HepG2 (cell line): Measurements from ENCODE around the gene PSKH1. TPM values are rescaled to one million over a fixed set of nuclear protein-coding genes. Genes with fewer than 3 reads are reported as not detected.

Experiments used
- ATAC-seq: fragments of 200-7000 bp; cut with Tn5 transposase; 3 replicates; pipeline ENCODE4 v1.9.1; 2020; ENCODE audit warnings: mild to moderate bottlenecking, moderate library complexity
- BruUV-seq: library from RNA; stranded (reverse); fragments of 400-500 nt; replicated peaks from 2 replicates; lab custom pipeline; 2021; lab: Mats Ljungman, UMichigan
- CTCF ChIA-PET: fragments of 300-600 bp; formaldehyde crosslinking; extraction: SDS; loops from one replicate; lab custom pipeline; 2021; ENCODE audit warnings: low total read pairs, inconsistent platforms, low intra/inter-chr PET ratio; lab: Yijun Ruan, JAX
- POLR2A ChIA-PET: fragments of 350-600 bp; sonication (Branson Sonifier 250); formaldehyde crosslinking; loops from one replicate; lab custom pipeline; 2020; ENCODE audit warnings: antibody characterized with exemption, inconsistent platforms; lab: Yijun Ruan, JAX
- DNase-seq: peaks from one replicate; pipeline ENCODE4 v3.0.0-alpha.2; 2015; ENCODE audit warnings: low spot score
- FAIRE-seq: peaks from 3 replicates; lab custom pipeline; 2011; peaks lifted over from hg19 to GRCh38; lab: Jason Lieb, UNC
- H2AFZ ChIP-seq: one replicate; pipeline ENCODE4 v1.6.1; 2011; ENCODE audit warnings: low read length, inconsistent platforms
- H3K27ac ChIP-seq: fragments of 300-600 bp; 3 replicates; pipeline ENCODE4 v1.8.0; 2011; ENCODE audit warnings: mixed run types, mild to moderate bottlenecking, mixed read lengths, low read length, inconsistent platforms; ENCODE audit not compliant: insufficient read depth; ENCODE audit errors: extremely low read length
- H3K27me3 ChIP-seq, 2 experiments: fragments of 200-600 bp in 1 of 2; 2 replicates in 1 of 2; 3 replicates in 1 of 2; pipeline versions ENCODE4 v1.6.0 to v1.8.0; 2011; ENCODE audit warnings: low read length in 2 of 2, mild to moderate bottlenecking in 2 of 2, moderate library complexity in 2 of 2, inconsistent platforms in 1 of 2; ENCODE audit not compliant: insufficient read depth in 2 of 2, control insufficient read depth in 1 of 2
- H3K36me3 ChIP-seq, 2 experiments: fragments of 200-600 bp in 1 of 2; replicated peaks in 1 of 2; 2 replicates in 1 of 2; 3 replicates in 1 of 2; pipeline versions ENCODE4 v1.5.1 to v1.8.0; 2011; ENCODE audit warnings: low read length in 2 of 2, inconsistent platforms in 1 of 2; ENCODE audit not compliant: insufficient read depth in 2 of 2, control insufficient read depth in 1 of 2
- H3K4me1 ChIP-seq: 2 replicates; pipeline ENCODE4 v1.5.1; 2012; ENCODE audit warnings: low read length, inconsistent platforms; ENCODE audit not compliant: insufficient read depth
- H3K4me2 ChIP-seq: 2 replicates; pipeline ENCODE4 v1.6.0; 2011; ENCODE audit warnings: low read depth, low read length, inconsistent platforms
- H3K4me3 ChIP-seq, 3 experiments: fragments of 200-600 bp in 1 of 3; sonication (generic), shearing (Covaris generic) in 1 of 3; replicated peaks in 1 of 3; 2 replicates each; pipeline ENCODE4 v1.5.1; 2011 to 2016; ENCODE audit warnings: low read length in 3 of 3, inconsistent platforms in 2 of 3, low read depth in 2 of 3, mild to moderate bottlenecking in 2 of 3, control low read depth in 1 of 3, mixed read lengths in 1 of 3; ENCODE audit not compliant: insufficient read depth in 1 of 3
- H3K79me2 ChIP-seq: one replicate; pipeline ENCODE4 v1.6.1; 2011; ENCODE audit warnings: low read length, inconsistent platforms; ENCODE audit not compliant: insufficient read depth
- H3K9ac ChIP-seq: 2 replicates; pipeline ENCODE4 v1.6.0; 2011; ENCODE audit warnings: mild to moderate bottlenecking, low read depth, low read length, inconsistent platforms; ENCODE audit not compliant: insufficient read depth
- H3K9me3 ChIP-seq: 2 replicates; pipeline ENCODE4 v1.5.1; 2012; ENCODE audit warnings: mild to moderate bottlenecking, low read length
- H4K20me1 ChIP-seq: 2 replicates; pipeline ENCODE4 v1.6.0; 2011; ENCODE audit warnings: inconsistent platforms, mild to moderate bottlenecking, low read length, moderate library complexity; ENCODE audit not compliant: insufficient read depth
- ARNT ChIP-seq: fragments of 450-650 bp; IDR thresholded peaks from 2 replicates; pipeline ENCODE4 v1.6.1; 2017
- CREBL2 ChIP-seq: sonication (generic); formaldehyde crosslinking; IDR thresholded peaks from 2 replicates; pipeline ENCODE4 v1.8.1; 2023; ENCODE audit warnings: missing genetic modification reagents, mild to moderate bottlenecking, borderline replicate concordance
- POLR2G ChIP-seq: fragments of 200-400 bp; formaldehyde crosslinking; IDR thresholded peaks from 2 replicates; pipeline ENCODE4 v1.6.1; 2018; ENCODE audit warnings: mild to moderate bottlenecking, low read depth, low read length, moderate library complexity
- RBFOX2 ChIP-seq: fragments of 200-400 bp; formaldehyde crosslinking; IDR thresholded peaks from 2 replicates; pipeline ENCODE4 v1.6.1; 2017; ENCODE audit warnings: low read depth, mild to moderate bottlenecking, low read length
- WGBS: methylation state at CpG from one replicate; pipeline ENCODE4 v1.1.6; 2017; ENCODE audit warnings: low lambda C conversion rate; 5-methylcytosine and 5-hydroxymethylcytosine counted together
- in situ Hi-C: cut with HindIII; loops from 2 replicates; pipeline ENCODE4 v1.10.0; 2017; ENCODE audit warnings: low pct_unique_long_range_greater_than_20kb; ENCODE audit not compliant: extremely low pct_ligation_motif_present
- intact Hi-C: fragments of 100-400 bp; cut with micrococcal nuclease; formaldehyde crosslinking; loops from one replicate; pipeline ENCODE4 v1.10.0; 2022; ENCODE audit not compliant: unreplicated experiment
- polyA plus RNA-seq, 8 experiments: library from polyadenylated mRNA; depleted of rRNA in 3 of 8; stranded (reverse) in 7 of 8; unstranded in 1 of 8; fragments of >200 nt; fragmentation: Illumina TruSeq in 4 of 8; extraction: Trizol in 4 of 8; gene quantifications; 2 replicates each; pipeline versions ENCODE4 v1.2.1 to v1.2.3, GENCODE V29; 2011 to 2016; ENCODE audit warnings: low read depth in 4 of 8, missing spikeins in 1 of 8, mixed read lengths in 1 of 8; ENCODE audit not compliant: insufficient read depth in 1 of 8
- total RNA-seq, 5 experiments: library from RNA; depleted of rRNA; stranded (reverse); fragments of >200 nt; fragmentation: Illumina TruSeq; extraction: Trizol; gene quantifications; 2 replicates each; pipeline ENCODE4 v1.2.3, GENCODE V29; 2016; ENCODE audit warnings: low read depth in 1 of 5
- TF ChIP-seq, protein P1 (sequence below): sonication (generic); formaldehyde crosslinking; IDR thresholded peaks from 2 replicates; pipeline ENCODE4 v1.4.0; 2020; ENCODE audit warnings: missing genetic modification reagents, borderline replicate concordance

PSKH1 gene
- total and polyA plus RNA-seq, 2 of the 13 experiments (the other 11 are each of a cell fraction or from before 2014, with no cell fraction given), result 8.4 to 19.1 TPM

DNA sequence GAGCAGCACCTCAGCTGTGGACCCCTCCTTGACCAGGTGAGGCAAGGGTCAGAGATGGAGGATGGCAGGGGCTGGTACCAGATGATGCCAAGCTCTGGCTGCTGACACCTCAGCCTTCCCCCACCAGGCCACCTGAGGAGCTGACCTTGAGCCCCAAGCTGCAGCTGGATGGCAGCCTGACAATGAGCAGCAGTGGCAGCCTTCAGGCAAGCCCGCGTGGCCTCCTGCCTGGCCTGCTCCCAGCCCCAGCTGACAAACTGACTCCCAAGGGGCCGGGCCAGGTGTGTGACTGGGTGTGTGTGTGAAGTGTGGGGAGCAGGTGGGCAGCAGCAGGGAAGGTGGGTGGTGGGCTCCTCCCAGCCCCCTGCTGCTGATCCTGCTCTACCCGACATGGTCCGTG lies 13.1 kb upstream of the PSKH1 start:
- Histone ChIP-seq H4K20me1 (peaks cover 6% of the 10 kb centered on the region), H2AFZ (no peak overlapping the region), H3K36me3 (peaks cover 65 to 99% of the 10 kb centered on the region in 2 experiments), H3K4me2 (no peak overlapping the region), H3K4me1 (peaks cover 32% of the 10 kb centered on the region), H3K4me3 (no peak overlapping the region), H3K27ac (no peak overlapping the region), H3K79me2 (peaks cover 13% of the 10 kb centered on the region), H3K9ac (no peak overlapping the region), H3K27me3 (no peaks in the 10 kb centered on the region), H3K9me3 (no peaks in the 10 kb centered on the region)
- in situ Hi-C loops, result loop anchor here (10.0 kb wide), 1 partner anchor 165 kb away; no protein-coding TSS in a partner anchor
- DNase-seq (no peak), ATAC-seq (no peak), FAIRE-seq (no peak)
- POLR2A ChIA-PET, result no interaction called here
- WGBS, result 95% methylated on average over 4 of the region's 5 CpGs
- BruUV-seq, result no TSS peak
- CTCF ChIA-PET, result no interaction called here
- intact Hi-C loops, result loop anchor here (5.0 kb wide), 1 partner anchor 162 kb away; no protein-coding TSS in a partner anchor
- TF ChIP-seq, protein P1, sequence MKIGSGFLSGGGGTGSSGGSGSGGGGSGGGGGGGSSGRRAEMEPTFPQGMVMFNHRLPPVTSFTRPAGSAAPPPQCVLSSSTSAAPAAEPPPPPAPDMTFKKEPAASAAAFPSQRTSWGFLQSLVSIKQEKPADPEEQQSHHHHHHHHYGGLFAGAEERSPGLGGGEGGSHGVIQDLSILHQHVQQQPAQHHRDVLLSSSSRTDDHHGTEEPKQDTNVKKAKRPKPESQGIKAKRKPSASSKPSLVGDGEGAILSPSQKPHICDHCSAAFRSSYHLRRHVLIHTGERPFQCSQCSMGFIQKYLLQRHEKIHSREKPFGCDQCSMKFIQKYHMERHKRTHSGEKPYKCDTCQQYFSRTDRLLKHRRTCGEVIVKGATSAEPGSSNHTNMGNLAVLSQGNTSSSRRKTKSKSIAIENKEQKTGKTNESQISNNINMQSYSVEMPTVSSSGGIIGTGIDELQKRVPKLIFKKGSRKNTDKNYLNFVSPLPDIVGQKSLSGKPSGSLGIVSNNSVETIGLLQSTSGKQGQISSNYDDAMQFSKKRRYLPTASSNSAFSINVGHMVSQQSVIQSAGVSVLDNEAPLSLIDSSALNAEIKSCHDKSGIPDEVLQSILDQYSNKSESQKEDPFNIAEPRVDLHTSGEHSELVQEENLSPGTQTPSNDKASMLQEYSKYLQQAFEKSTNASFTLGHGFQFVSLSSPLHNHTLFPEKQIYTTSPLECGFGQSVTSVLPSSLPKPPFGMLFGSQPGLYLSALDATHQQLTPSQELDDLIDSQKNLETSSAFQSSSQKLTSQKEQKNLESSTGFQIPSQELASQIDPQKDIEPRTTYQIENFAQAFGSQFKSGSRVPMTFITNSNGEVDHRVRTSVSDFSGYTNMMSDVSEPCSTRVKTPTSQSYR, result no peak
- no peak for TF ChIP-seq CREBL2 (CRISPR knock-in tag)
- 0 out of 2 replicates have a peak, but pooled peaks have one; percentile 2 for TF ChIP-seq POLR2G
- no peak for TF ChIP-seq ARNT
- TF ChIP-seq RBFOX2, result peak; percentile 39; the same call in 1 of the 2 replicates
- TF ChIP-seq, all 625 proteins: peak for 2
